ENCODE results near the gene SLC25A30.

The SLC25A30 gene

GRCh38 chr13:45417790-45418534, at the start of gene SLC25A30:
TSS of gene SLC25A30 (minus strand) at chr13:45418373. CDS start at chr13:45411425, 6,948 bp downstream.
- DNase-seq, result peak; percentile 94

- DNase-seq, result no peak
Observed at GRCh38 chr13:45466359-45466758, 48.2 kb upstream of the SLC25A30 start.

- DNase-seq, result peak; percentile 96
Observed at GRCh38 chr13:45464687-45465453, 46.7 kb upstream of the SLC25A30 start, which contains the start of gene COG3. TSS of gene COG3 (plus strand) at chr13:45464939. CDS start at chr13:45465037, 98 bp downstream.

- DNase-seq, result no peak
Observed at GRCh38 chr13:45464141-45464686, 46.0 kb upstream of the SLC25A30 start.

GRCh38 chr13:45456196-45456972, 38.2 kb upstream of the SLC25A30 start:
- no peak for DNase-seq

- DNase-seq, result no peak
Observed at GRCh38 chr13:45454204-45454603, 36.0 kb upstream of the SLC25A30 start.

GRCh38 chr13:45451282-45451681, 33.1 kb upstream of the SLC25A30 start:
- DNase-seq, result no peak

- DNase-seq, result no peak
Observed at GRCh38 chr13:45448965-45449559, 30.9 kb upstream of the SLC25A30 start.

GRCh38 chr13:45447050-45447661, 29.0 kb upstream of the SLC25A30 start:
- no peak for DNase-seq

- DNase-seq, result no peak
Observed at GRCh38 chr13:45446181-45446580, 28.0 kb upstream of the SLC25A30 start.

- no peak for DNase-seq
Observed at GRCh38 chr13:45445053-45445452, 26.9 kb upstream of the SLC25A30 start.

- no peak for DNase-seq
Observed at GRCh38 chr13:45441633-45442032, 23.5 kb upstream of the SLC25A30 start.

- DNase-seq, result no peak
Observed at GRCh38 chr13:45439781-45440462, 21.7 kb upstream of the SLC25A30 start.

- no peak for DNase-seq
Observed at GRCh38 chr13:45439008-45439407, 20.8 kb upstream of the SLC25A30 start.

GRCh38 chr13:45437947-45438346, 19.8 kb upstream of the SLC25A30 start:
- no peak for DNase-seq

GRCh38 chr13:45436953-45437352, 18.8 kb upstream of the SLC25A30 start:
- DNase-seq, result no peak

- DNase-seq, result no peak
Observed at GRCh38 chr13:45436332-45436731, 18.2 kb upstream of the SLC25A30 start.

GRCh38 chr13:45434556-45435371, 16.6 kb upstream of the SLC25A30 start:
- DNase-seq, result no peak

- DNase-seq, result no peak
Observed at GRCh38 chr13:45433381-45433790, 15.2 kb upstream of the SLC25A30 start.

GRCh38 chr13:45432737-45433380, 14.7 kb upstream of the SLC25A30 start:
- DNase-seq, result no peak

All from stimulated activated CD8-positive, alpha-beta memory T cell treated with anti-CD3 and anti-CD28 coated beads, Interleukin-4, amount 100 ng/mL, for 48 hours (primary cell).